WTC11 (cell line): Measurements from ENCODE around the gene AGBL4. TPM values are rescaled to one million over a fixed set of nuclear protein-coding genes. Genes with fewer than 3 reads are reported as not detected.

Experiments used
- ATAC-seq: fragments of 200-7000 bp; cut with Tn5 transposase; 2 replicates; pipeline ENCODE4 v1.10.0; 2021; ENCODE audit warnings: mild to moderate bottlenecking, moderate library complexity
- CTCF ChIA-PET: fragments of 300-600 bp; sonication (Branson Sonifier 250); formaldehyde crosslinking; loops from one replicate; lab custom pipeline; 2021; ENCODE audit warnings: antibody characterized with exemption; lab: Charles Lee
- POLR2A ChIA-PET: fragments of 350-600 bp; sonication (Branson Sonifier 250); formaldehyde crosslinking; loops from one replicate; lab custom pipeline; 2021; ENCODE audit warnings: antibody characterized with exemption; lab: Charles Lee
- DNase-seq: peaks from one replicate; pipeline ENCODE4 v3.0.0; 2021; ENCODE audit warnings: low spot score
- H3K27ac Mint-ChIP-seq: 2 replicates; pipeline ENCODE4 v1.8.0; 2021; ENCODE audit warnings: mixed read lengths
- H3K27me3 Mint-ChIP-seq: 2 replicates; pipeline ENCODE4 v1.8.0; 2021; ENCODE audit warnings: low read depth, mild to moderate bottlenecking, moderate library complexity, mixed read lengths
- H3K36me3 Mint-ChIP-seq: 2 replicates; pipeline ENCODE4 v1.8.0; 2021; ENCODE audit warnings: mixed read lengths
- H3K4me1 Mint-ChIP-seq: 2 replicates; pipeline ENCODE4 v1.8.0; 2022; ENCODE audit warnings: mixed read lengths
- H3K4me3 Mint-ChIP-seq: 2 replicates; pipeline ENCODE4 v1.8.0; 2021; ENCODE audit warnings: mild to moderate bottlenecking, moderate library complexity, mixed read lengths
- H3K9me3 Mint-ChIP-seq: 2 replicates; pipeline ENCODE4 v1.8.0; 2021; ENCODE audit warnings: mixed read lengths
- CREM ChIP-seq: sonication (generic); formaldehyde crosslinking; IDR thresholded peaks from 2 replicates; pipeline ENCODE4 v1.8.1; 2022; ENCODE audit warnings: mild to moderate bottlenecking, missing genetic modification reagents, moderate library complexity
- EMX1 ChIP-seq: fragments of 250-450 bp; sonication (Bioruptor Pico); IDR thresholded peaks from 2 replicates; pipeline ENCODE4 v1.8.0; 2021; ENCODE audit warnings: mild to moderate bottlenecking
- ESRRA ChIP-seq: sonication (generic); formaldehyde crosslinking; IDR thresholded peaks from 2 replicates; pipeline ENCODE4 v1.8.1; 2022; ENCODE audit warnings: mild to moderate bottlenecking, missing genetic modification reagents, borderline replicate concordance
- FOXK1 ChIP-seq: sonication (generic); formaldehyde crosslinking; IDR thresholded peaks from 2 replicates; pipeline ENCODE4 v1.8.0; 2022; ENCODE audit warnings: mild to moderate bottlenecking, moderate library complexity, missing genetic modification reagents
- GABPB1 ChIP-seq: sonication (generic); formaldehyde crosslinking; IDR thresholded peaks from 2 replicates; pipeline ENCODE4 v1.8.1; 2023; ENCODE audit warnings: mild to moderate bottlenecking, missing genetic modification reagents
- GRHL2 ChIP-seq: fragments of 250-450 bp; sonication (Bioruptor Pico); IDR thresholded peaks from 2 replicates; pipeline ENCODE4 v1.8.0; 2022; ENCODE audit warnings: mild to moderate bottlenecking, moderate library complexity; ENCODE audit not compliant: insufficient replicate concordance, severe bottlenecking
- GTF2I ChIP-seq: fragments of 250-450 bp; sonication (Bioruptor Pico); conservative IDR thresholded peaks from 2 replicates; pipeline ENCODE4 v1.4.0; 2021; ENCODE audit warnings: mild to moderate bottlenecking
- IRF2 ChIP-seq: sonication (generic); formaldehyde crosslinking; IDR thresholded peaks from 2 replicates; pipeline ENCODE4 v1.8.0; 2022; ENCODE audit warnings: low read depth, missing genetic modification reagents, borderline replicate concordance
- MYBL2 ChIP-seq: sonication (generic); formaldehyde crosslinking; IDR thresholded peaks from 2 replicates; pipeline ENCODE4 v1.8.1; 2023; ENCODE audit warnings: mild to moderate bottlenecking, moderate library complexity, missing genetic modification reagents
- NFYB ChIP-seq: sonication (generic); formaldehyde crosslinking; conservative IDR thresholded peaks from 2 replicates; pipeline ENCODE4 v1.8.0; 2022; ENCODE audit warnings: low read depth, missing genetic modification reagents
- PRRX2 ChIP-seq: fragments of 250-450 bp; sonication (Bioruptor Pico); IDR thresholded peaks from 2 replicates; pipeline ENCODE4 v1.8.0; 2021; ENCODE audit warnings: mild to moderate bottlenecking
- ZNF263 ChIP-seq: sonication (generic); formaldehyde crosslinking; IDR thresholded peaks from 2 replicates; pipeline ENCODE4 v1.8.1; 2022; ENCODE audit warnings: low read depth, mild to moderate bottlenecking, moderate library complexity, missing genetic modification reagents
- total RNA-seq: library from RNA; stranded (reverse); gene quantifications from 3 replicates; pipeline ENCODE4 v1.2.3, GENCODE V29; 2021
- TF ChIP-seq, protein P1 (sequence below): fragments of 250-450 bp; sonication (Bioruptor Pico); IDR thresholded peaks from 2 replicates; pipeline ENCODE4 v1.9.0; 2021; ENCODE audit warnings: mild to moderate bottlenecking, borderline replicate concordance
- TF ChIP-seq, protein P2 (sequence below): fragments of 250-450 bp; sonication (Bioruptor Pico); IDR thresholded peaks from 2 replicates; pipeline ENCODE4 v1.9.0; 2021; ENCODE audit warnings: moderate library complexity, mild to moderate bottlenecking, inconsistent platforms, borderline replicate concordance
- TF ChIP-seq, protein P3 (sequence below): sonication (generic); formaldehyde crosslinking; IDR thresholded peaks from 2 replicates; pipeline ENCODE4 v1.8.1; 2022; ENCODE audit warnings: low read depth, missing genetic modification reagents, borderline replicate concordance
- TF ChIP-seq, protein P4 (sequence below): sonication (generic); formaldehyde crosslinking; IDR thresholded peaks from 2 replicates; pipeline ENCODE4 v1.8.0; 2022; ENCODE audit warnings: mild to moderate bottlenecking, missing genetic modification reagents
- TF ChIP-seq, protein P5 (sequence below): sonication (generic); formaldehyde crosslinking; IDR thresholded peaks from 2 replicates; pipeline ENCODE4 v1.8.0; 2023; ENCODE audit warnings: missing genetic modification reagents, mild to moderate bottlenecking, borderline replicate concordance
- TF ChIP-seq, protein P6 (sequence below): sonication (generic); formaldehyde crosslinking; IDR thresholded peaks from 2 replicates; pipeline ENCODE4 v1.8.1; 2023; ENCODE audit warnings: mild to moderate bottlenecking, missing genetic modification reagents, moderate library complexity
- TF ChIP-seq, protein P7 (sequence below): sonication (generic); formaldehyde crosslinking; IDR thresholded peaks from 2 replicates; pipeline ENCODE4 v1.8.0; 2023; ENCODE audit warnings: mild to moderate bottlenecking, missing genetic modification reagents

Gene AGBL4
- total RNA-seq, 1 experiment from 2014 or later, result 0.87 TPM

DNA sequence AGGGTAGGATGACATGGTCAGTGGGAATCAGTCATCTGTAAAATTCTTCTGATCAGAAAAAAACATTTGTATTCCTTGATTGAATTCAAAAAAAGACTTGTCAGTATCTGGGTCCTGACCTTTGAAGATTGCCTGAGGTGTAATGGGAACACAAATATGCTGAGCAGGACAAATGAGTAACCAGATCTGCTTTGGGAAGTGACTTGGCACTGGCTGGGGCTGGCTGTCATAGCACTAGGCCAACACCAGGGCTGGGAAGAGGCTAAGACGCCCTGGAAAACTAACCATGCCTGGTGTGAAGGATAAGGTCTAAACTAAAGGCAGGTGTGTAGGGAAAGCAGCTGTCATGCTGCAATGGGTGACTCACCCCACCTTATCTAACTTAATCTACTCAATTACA, 794.2 kb downstream of the AGBL4 start:
- TF ChIP-seq ZNF263 (CRISPR knock-in tag) (no peak), FOXK1 (CRISPR knock-in tag) (no peak), EMX1 (CRISPR knock-in tag) (no peak)
- TF ChIP-seq, protein P1, sequence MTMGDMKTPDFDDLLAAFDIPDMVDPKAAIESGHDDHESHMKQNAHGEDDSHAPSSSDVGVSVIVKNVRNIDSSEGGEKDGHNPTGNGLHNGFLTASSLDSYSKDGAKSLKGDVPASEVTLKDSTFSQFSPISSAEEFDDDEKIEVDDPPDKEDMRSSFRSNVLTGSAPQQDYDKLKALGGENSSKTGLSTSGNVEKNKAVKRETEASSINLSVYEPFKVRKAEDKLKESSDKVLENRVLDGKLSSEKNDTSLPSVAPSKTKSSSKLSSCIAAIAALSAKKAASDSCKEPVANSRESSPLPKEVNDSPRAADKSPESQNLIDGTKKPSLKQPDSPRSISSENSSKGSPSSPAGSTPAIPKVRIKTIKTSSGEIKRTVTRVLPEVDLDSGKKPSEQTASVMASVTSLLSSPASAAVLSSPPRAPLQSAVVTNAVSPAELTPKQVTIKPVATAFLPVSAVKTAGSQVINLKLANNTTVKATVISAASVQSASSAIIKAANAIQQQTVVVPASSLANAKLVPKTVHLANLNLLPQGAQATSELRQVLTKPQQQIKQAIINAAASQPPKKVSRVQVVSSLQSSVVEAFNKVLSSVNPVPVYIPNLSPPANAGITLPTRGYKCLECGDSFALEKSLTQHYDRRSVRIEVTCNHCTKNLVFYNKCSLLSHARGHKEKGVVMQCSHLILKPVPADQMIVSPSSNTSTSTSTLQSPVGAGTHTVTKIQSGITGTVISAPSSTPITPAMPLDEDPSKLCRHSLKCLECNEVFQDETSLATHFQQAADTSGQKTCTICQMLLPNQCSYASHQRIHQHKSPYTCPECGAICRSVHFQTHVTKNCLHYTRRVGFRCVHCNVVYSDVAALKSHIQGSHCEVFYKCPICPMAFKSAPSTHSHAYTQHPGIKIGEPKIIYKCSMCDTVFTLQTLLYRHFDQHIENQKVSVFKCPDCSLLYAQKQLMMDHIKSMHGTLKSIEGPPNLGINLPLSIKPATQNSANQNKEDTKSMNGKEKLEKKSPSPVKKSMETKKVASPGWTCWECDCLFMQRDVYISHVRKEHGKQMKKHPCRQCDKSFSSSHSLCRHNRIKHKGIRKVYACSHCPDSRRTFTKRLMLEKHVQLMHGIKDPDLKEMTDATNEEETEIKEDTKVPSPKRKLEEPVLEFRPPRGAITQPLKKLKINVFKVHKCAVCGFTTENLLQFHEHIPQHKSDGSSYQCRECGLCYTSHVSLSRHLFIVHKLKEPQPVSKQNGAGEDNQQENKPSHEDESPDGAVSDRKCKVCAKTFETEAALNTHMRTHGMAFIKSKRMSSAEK (CRISPR knock-in tag), result no peak
- TF ChIP-seq, protein P2, sequence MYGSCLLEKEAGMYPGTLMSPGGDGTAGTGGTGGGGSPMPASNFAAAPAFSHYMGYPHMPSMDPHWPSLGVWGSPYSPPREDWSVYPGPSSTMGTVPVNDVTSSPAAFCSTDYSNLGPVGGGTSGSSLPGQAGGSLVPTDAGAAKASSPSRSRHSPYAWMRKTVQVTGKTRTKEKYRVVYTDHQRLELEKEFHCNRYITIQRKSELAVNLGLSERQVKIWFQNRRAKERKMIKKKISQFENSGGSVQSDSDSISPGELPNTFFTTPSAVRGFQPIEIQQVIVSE, result no peak
- Mint-ChIP-seq H3K27ac (no peak overlapping the region), H3K9me3 (no peaks in the 10 kb centered on the region), H3K4me1 (no peaks in the 10 kb centered on the region), H3K36me3 (no peaks in the 10 kb centered on the region), H3K4me3 (no peak overlapping the region), H3K27me3 (no peaks in the 10 kb centered on the region)
- DNase-seq, result peak; percentile 24
- ATAC-seq, result peak; percentile 93
- POLR2A ChIA-PET, result no interaction called here
- CTCF ChIA-PET, result no interaction called here

DNA sequence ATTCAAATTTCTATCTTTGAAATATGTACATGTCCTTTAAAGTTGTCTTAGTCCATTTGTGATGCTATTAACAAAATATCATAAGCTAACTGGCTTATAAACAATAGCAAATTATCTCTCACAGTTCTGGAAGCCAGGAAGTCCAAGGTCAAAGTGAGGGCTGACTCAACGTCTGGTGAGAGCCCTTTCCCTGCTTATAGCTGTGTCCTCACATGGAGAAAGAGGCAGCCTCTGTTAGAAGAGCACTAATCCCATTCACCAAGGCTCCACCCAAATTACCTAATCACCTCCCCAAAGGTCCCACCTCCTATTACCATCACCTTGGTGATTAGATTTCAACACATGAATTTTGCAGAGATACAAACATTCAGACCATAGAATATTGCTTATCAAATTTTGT, 797.0 kb downstream of the AGBL4 start:
- TF ChIP-seq FOXK1 (CRISPR knock-in tag) (no peak), MYBL2 (CRISPR knock-in tag) (no peak), ESRRA (CRISPR knock-in tag) (no peak), ZNF263 (CRISPR knock-in tag) (no peak), GABPB1 (no peak), GTF2I (no peak), PRRX2 (no peak), IRF2 (no peak), GRHL2 (CRISPR knock-in tag) (no peak), NFYB (CRISPR knock-in tag) (no peak), CREM (CRISPR knock-in tag) (no peak)
- TF ChIP-seq, protein P3, sequence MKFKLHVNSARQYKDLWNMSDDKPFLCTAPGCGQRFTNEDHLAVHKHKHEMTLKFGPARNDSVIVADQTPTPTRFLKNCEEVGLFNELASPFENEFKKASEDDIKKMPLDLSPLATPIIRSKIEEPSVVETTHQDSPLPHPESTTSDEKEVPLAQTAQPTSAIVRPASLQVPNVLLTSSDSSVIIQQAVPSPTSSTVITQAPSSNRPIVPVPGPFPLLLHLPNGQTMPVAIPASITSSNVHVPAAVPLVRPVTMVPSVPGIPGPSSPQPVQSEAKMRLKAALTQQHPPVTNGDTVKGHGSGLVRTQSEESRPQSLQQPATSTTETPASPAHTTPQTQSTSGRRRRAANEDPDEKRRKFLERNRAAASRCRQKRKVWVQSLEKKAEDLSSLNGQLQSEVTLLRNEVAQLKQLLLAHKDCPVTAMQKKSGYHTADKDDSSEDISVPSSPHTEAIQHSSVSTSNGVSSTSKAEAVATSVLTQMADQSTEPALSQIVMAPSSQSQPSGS, result no peak
- TF ChIP-seq, protein P4, sequence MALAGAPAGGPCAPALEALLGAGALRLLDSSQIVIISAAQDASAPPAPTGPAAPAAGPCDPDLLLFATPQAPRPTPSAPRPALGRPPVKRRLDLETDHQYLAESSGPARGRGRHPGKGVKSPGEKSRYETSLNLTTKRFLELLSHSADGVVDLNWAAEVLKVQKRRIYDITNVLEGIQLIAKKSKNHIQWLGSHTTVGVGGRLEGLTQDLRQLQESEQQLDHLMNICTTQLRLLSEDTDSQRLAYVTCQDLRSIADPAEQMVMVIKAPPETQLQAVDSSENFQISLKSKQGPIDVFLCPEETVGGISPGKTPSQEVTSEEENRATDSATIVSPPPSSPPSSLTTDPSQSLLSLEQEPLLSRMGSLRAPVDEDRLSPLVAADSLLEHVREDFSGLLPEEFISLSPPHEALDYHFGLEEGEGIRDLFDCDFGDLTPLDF (CRISPR knock-in tag), result no peak
- TF ChIP-seq, protein P5, sequence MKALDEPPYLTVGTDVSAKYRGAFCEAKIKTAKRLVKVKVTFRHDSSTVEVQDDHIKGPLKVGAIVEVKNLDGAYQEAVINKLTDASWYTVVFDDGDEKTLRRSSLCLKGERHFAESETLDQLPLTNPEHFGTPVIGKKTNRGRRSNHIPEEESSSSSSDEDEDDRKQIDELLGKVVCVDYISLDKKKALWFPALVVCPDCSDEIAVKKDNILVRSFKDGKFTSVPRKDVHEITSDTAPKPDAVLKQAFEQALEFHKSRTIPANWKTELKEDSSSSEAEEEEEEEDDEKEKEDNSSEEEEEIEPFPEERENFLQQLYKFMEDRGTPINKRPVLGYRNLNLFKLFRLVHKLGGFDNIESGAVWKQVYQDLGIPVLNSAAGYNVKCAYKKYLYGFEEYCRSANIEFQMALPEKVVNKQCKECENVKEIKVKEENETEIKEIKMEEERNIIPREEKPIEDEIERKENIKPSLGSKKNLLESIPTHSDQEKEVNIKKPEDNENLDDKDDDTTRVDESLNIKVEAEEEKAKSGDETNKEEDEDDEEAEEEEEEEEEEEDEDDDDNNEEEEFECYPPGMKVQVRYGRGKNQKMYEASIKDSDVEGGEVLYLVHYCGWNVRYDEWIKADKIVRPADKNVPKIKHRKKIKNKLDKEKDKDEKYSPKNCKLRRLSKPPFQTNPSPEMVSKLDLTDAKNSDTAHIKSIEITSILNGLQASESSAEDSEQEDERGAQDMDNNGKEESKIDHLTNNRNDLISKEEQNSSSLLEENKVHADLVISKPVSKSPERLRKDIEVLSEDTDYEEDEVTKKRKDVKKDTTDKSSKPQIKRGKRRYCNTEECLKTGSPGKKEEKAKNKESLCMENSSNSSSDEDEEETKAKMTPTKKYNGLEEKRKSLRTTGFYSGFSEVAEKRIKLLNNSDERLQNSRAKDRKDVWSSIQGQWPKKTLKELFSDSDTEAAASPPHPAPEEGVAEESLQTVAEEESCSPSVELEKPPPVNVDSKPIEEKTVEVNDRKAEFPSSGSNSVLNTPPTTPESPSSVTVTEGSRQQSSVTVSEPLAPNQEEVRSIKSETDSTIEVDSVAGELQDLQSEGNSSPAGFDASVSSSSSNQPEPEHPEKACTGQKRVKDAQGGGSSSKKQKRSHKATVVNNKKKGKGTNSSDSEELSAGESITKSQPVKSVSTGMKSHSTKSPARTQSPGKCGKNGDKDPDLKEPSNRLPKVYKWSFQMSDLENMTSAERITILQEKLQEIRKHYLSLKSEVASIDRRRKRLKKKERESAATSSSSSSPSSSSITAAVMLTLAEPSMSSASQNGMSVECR (CRISPR knock-in tag), result no peak
- TF ChIP-seq, protein P6, sequence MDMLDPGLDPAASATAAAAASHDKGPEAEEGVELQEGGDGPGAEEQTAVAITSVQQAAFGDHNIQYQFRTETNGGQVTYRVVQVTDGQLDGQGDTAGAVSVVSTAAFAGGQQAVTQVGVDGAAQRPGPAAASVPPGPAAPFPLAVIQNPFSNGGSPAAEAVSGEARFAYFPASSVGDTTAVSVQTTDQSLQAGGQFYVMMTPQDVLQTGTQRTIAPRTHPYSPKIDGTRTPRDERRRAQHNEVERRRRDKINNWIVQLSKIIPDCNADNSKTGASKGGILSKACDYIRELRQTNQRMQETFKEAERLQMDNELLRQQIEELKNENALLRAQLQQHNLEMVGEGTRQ (CRISPR knock-in tag), result no peak
- TF ChIP-seq, protein P7, sequence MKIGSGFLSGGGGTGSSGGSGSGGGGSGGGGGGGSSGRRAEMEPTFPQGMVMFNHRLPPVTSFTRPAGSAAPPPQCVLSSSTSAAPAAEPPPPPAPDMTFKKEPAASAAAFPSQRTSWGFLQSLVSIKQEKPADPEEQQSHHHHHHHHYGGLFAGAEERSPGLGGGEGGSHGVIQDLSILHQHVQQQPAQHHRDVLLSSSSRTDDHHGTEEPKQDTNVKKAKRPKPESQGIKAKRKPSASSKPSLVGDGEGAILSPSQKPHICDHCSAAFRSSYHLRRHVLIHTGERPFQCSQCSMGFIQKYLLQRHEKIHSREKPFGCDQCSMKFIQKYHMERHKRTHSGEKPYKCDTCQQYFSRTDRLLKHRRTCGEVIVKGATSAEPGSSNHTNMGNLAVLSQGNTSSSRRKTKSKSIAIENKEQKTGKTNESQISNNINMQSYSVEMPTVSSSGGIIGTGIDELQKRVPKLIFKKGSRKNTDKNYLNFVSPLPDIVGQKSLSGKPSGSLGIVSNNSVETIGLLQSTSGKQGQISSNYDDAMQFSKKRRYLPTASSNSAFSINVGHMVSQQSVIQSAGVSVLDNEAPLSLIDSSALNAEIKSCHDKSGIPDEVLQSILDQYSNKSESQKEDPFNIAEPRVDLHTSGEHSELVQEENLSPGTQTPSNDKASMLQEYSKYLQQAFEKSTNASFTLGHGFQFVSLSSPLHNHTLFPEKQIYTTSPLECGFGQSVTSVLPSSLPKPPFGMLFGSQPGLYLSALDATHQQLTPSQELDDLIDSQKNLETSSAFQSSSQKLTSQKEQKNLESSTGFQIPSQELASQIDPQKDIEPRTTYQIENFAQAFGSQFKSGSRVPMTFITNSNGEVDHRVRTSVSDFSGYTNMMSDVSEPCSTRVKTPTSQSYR (CRISPR knock-in tag), result no peak
- TF ChIP-seq, all 79 proteins: peak for 0
- H3K36me3 Mint-ChIP-seq, result no peaks in the 10 kb centered on the region
- H3K27me3 Mint-ChIP-seq, result no peaks in the 10 kb centered on the region
- H3K9me3 Mint-ChIP-seq, result no peaks in the 10 kb centered on the region
- DNase-seq, result no peak
- POLR2A ChIA-PET, result no interaction called here
- H3K4me1 Mint-ChIP-seq, result no peaks in the 10 kb centered on the region
- H3K4me3 Mint-ChIP-seq, result no peak overlapping the region
- no peak overlapping the region for H3K27ac Mint-ChIP-seq
- CTCF ChIA-PET, result no interaction called here
- ATAC-seq, result no peak
